ENCODE data around the gene SRP68.
A peak's percentile ranks its signal among the peaks of the same experiment; 100 is the strongest.

Gene SRP68

GRCh38 chr17:76018340-76018680, 54.0 kb downstream of the SRP68 start:
- DNase-seq (ENCODE audit: low read depth, low spot score): no peak

DNA sequence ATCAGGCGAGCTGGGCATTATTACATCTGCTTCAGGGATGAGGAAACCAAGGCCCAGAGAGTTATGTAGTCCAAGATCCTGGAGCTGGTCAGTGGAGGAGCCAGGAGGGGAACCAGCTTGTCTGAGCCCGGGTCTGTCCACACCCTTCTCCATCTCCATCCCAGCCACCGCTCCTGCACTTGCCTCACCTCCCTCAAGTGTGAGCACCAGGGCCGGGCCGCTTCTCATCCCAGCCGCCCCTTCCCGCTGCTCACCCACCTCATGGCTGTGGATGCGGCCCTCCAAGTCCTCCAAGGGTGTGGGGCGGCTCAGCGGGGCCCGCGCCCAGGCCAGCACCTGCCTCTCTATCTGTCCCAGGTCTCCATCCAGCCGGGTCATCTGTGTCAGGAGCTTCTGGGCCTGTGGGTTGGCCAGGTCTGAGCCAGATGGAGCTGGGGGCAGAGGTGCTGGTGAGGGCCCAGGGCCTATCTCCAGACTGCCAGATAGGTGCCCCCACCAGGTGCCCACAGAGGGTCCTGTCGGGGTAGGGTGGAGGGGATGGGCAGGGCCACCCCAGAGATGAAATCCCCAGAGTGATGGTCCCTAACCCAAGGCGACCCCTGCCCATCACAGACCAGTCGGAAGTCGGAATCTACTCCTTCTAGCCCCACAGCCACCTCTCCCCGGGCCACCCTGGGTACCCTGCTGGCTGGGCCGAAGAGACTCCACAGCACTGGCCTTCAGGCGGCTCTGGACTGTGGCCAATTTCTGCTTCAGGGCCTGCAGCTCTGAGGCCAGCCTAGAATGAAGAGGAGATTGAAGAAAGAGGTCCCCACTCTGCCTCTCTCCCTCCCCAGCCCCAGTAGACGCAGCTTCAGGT, 54.6 kb downstream of the SRP68 start:
- DNase-seq (ENCODE audit: low read depth, low spot score): no peak

GRCh38 chr17:76014925-76015261, 57.4 kb downstream of the SRP68 start:
- DNase-seq (ENCODE audit: low read depth, low spot score): no peak

DNA sequence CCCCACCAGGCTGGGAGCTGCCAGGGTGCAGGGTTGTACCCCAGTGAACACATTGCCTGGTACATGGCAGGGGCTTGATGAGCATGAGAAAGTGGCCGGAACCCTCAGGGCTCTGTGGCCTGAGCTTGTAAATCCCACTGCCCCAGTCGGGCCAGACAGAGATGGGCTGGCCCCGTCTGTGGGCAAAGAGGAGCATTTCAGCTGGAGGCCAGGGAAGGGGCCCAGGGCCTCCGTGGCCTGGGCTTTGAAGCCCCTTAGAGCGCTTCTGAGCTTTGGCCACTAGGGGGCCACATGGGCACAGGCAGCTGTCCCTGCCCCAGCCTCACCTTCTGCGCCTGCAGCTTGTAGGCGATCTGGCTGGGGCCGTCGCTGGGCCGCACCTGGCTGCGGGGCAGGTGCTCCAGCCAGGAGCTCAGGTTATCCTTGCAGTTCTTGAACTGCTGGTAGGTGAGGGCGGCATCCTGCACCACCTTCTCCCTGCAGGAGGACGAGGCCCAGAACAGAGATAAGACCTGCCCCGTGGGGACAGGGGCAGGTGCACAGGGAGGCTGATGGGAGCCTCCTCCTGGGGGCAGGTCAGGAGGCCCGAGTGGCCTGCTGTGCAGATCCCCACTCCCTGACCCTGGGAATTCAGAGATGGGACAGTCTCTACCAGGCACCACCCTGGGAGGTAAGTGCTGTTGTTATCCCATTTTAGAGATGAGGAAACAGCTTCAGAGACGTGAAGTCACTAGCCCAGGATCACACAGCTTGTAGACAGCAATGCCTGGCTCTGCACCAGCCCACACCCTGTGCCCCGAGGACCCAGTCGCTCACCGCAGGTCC, 58.0 kb downstream of the SRP68 start:
- peak; percentile 83 for DNase-seq (ENCODE audit: low read depth, low spot score)

DNA sequence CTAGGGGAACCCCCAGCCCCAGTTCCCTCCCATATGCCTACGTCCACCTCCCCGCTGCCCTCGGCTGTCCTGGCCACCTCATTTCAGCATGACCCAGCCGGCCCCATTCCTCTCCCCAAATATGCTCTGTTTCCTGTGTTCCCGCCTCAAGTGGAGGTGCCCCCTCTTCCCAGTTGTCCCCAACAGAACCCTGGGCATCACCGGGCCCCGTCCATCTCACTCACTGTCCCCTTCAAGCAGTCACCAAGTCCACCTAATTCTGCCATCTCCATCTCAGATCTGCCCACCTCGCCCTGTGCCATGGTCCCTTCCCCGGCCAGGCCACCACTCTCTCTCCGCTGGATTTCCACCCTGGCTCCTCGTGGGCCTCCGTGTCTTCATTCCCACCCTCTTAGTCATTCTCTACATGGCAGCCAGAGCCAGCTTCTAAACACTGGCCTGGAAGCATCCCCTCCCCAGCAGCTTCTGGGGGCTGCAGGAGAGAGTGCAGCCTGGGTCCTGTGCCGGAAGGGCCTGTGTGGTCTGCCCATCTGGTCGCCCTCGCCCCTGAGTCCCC, 58.9 kb downstream of the SRP68 start:
- DNase-seq (ENCODE audit: low read depth, low spot score): no peak

- no peak for DNase-seq (ENCODE audit: low read depth, low spot score)
Measured at GRCh38 chr17:76011951-76012350, 60.4 kb downstream of the SRP68 start.

GRCh38 chr17:76009969-76010661, 62.2 kb downstream of the SRP68 start:
- DNase-seq (ENCODE audit: low read depth, low spot score): no peak

DNA sequence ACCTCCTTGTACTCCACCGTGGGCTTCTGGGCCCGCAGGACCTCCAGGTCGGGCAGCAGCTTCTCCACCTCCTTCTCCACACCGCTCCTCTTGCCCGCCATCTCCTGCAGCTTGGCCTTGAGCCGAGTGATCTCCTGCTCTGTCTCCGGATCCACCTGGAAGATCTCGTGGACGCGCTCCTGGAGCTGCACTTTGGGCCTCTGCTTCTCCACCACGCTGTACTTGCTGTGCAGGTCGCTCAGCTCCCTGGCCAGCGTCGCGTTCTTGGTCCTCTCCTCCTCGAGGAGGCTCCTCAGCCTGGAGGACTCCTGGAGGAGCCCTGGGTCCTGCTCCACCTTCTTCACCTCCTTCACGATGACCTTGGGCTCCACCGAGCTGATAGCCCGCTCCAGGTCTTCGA, 62.9 kb downstream of the SRP68 start:
- no peak for DNase-seq (ENCODE audit: low read depth, low spot score)

- no peak for DNase-seq (ENCODE audit: low read depth, low spot score)
Measured at GRCh38 chr17:76008630-76009425, 63.5 kb downstream of the SRP68 start.

GRCh38 chr17:76008208-76008607, 64.1 kb downstream of the SRP68 start:
- no peak for DNase-seq (ENCODE audit: low read depth, low spot score)

DNA sequence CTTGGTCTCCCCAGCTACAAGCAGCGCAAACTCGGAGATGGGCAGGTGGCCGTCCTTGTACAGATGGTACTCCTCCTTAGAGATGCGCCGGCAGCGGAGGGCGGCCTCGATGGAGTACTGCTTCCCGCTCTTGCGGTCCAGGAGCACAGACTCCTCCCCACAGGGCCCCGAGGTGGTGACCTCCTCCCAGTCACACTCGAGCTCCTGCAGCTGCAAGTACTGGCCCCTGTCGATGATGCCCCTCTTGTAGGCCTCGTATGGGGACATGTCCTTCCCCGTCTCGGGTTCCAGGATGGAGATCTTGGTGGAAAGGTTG, 64.5 kb downstream of the SRP68 start:
- no peak for DNase-seq (ENCODE audit: low read depth, low spot score)

DNA sequence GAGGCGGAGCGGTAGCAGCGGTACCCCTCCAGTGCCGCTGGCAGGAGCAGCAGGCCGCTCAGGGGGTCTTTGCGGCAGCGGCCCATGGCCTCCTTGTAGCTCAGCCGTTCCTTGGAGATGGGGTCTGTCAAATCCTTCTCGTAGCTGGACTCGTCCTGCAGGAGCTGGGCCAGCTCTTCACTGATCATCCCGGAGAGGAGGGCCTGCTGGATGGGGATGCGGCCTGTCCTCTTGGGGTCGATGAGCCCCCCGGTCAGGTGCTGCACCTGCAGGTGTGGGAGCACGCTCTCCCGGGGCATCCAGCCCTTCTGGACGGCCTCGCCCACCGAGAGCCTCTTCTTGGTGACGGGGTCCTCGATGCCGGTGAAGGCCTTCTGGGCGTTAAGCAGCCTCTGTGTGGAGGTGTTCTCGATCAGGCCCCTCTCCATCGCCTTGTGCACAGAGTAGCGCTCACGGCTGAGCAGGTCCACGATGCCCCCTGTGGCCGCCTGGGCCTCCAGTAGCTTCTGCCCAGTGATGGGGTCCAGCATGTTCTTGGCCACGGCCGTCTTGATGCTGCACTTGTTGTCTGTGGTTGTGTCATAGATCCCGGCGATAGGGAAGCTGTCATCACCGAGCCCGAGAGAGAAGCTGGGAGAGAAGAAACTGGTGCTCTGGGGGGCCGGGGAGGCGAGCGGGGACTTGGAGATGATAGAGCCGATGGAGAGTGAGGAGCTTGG, 65.0 kb downstream of the SRP68 start:
- no peak for DNase-seq (ENCODE audit: low read depth, low spot score)

- peak; percentile 84 for DNase-seq (ENCODE audit: low read depth, low spot score)
Measured at GRCh38 chr17:76005263-76006149, 66.8 kb downstream of the SRP68 start.

DNA sequence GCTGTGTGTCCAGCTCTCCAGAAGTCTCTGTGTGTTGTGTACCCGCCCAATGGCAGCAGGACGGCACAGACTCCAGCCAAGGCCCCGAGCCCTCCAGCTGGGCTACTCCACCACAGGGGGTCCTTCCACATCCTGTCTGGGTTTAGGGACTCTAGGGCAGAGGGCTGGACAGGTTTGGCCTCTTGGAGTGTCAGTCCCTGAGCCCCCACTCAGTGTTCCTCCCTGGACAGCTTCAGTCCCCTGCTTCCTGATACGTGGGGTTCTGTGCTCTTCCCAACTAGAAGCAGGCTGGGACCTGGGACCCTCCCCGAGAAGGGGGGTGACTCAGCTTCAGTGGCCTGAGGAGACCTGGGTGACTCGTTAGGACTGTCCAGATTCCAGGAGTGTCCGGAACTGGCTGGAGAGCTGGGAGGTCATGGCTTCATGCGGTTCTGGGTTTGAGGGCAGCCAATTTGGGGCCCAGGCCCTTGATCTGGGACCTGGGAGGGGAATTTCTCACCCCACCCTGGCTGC, 67.5 kb downstream of the SRP68 start:
- DNase-seq (ENCODE audit: low read depth, low spot score): no peak

DNA sequence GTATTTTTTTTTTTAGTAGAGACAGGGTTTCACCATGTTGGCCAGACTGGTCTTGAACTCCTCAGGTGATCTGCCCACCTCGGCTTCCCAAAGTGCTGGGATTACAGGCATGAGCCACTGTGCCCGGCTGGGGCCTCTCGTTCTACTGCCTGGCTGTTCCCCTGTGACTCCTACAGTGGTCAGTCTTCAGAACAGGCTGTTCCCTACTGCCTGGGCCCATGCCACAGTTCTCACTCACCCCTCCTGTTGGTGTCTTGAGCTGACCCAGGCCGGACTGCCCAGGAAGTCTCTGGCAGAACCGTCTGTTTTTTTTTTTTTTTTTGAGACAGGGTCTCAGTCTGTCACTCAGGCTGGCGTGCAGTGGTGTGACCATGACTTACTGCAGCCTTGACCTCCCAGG, 68.4 kb downstream of the SRP68 start:
- no peak for DNase-seq (ENCODE audit: low read depth, low spot score)

DNA sequence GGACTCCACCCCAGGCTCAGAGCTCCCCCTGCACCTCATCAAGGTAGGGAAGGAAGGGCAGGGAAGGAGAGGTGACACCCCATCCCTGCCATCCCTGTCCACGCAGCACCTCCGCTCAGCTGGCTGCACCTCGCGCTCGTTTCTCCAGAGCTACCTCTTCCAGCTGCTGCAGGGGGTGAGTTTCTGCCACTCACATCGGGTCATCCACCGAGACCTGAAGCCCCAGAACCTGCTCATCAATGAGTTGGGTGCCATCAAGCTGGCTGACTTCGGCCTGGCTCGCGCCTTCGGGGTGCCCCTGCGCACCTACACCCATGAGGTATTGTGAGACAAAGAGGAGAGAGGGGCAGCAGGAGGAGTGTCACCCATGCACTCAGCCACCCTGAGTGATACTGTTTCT, 70.2 kb downstream of the SRP68 start:
- DNase-seq (ENCODE audit: low read depth, low spot score): no peak

- DNase-seq (ENCODE audit: low read depth, low spot score): no peak
Measured at GRCh38 chr17:76000755-76001521, 71.4 kb downstream of the SRP68 start, which contains the start of gene CDK3. CDK3 (plus strand) TSS chr17:76000855; CDS start chr17:76001426, 571 bp downstream.

DNA sequence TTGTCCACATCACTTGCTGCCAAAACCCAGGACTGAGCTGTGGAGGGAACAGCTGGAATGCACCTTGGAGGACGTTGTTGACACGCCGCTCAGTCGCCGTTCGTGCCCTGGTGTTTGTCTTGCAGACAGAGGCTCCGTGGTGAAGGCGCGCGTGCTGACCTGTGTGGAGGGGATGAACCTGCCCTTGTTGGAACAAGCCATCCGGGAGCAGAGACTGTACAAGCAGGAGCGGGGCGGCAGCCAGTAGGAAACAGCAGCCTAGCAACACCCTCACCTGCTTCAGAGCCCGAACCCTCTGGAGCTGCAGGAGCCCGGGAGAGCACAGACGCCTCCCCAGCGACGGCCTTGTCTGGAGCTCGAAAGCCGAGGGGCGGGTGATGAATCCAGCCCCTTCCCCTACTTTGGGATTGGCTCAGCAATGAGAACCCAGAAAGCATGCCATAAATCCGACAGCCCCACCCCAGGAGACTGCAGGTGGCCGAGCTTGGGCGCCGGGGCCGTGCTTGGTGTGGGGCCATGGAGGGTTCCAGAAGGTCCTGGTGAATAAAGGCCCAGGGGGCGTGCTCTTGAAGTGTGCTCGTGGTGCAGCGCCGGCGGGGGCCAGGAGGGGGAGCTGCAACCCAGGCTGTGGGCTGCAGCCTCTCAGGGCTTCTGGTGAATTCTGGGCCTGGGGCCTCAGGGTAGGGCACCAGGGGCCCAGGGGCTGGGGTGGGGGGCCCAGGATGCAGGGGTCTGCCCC, 72.1 kb downstream of the SRP68 start:
- peak; percentile 53 for DNase-seq (ENCODE audit: low read depth, low spot score)

Data from astrocyte of the hippocampus (primary cell).